NCI-H1694 treated with DMSO at 0.1 percent for 48 hours (cell line): Measurements from ENCODE around the gene TARS1.

Experiments
- DNase-seq: peaks from one replicate; lab custom pipeline; 2025; lab: John Stamatoyannopoulos, UW

TARS1 gene

GRCh38 chr5:33440482-33441240, at the start of gene TARS1:
Gene TARS1, plus strand, starts transcription at chr5:33440965. Its CDS starts 122 bp downstream, at chr5:33441087.
- DNase-seq, result peak; percentile 100

GRCh38 chr5:33398501-33398900, 42.3 kb upstream of the TARS1 start:
- DNase-seq, result no peak

GRCh38 chr5:33400675-33401074, 40.1 kb upstream of the TARS1 start:
- DNase-seq, result no peak

GRCh38 chr5:33401482-33402390, 39.0 kb upstream of the TARS1 start:
- DNase-seq, result no peak

GRCh38 chr5:33403187-33403586, 37.6 kb upstream of the TARS1 start:
- no peak for DNase-seq

GRCh38 chr5:33408816-33409215, 31.9 kb upstream of the TARS1 start:
- DNase-seq, result no peak

GRCh38 chr5:33409435-33410170, 31.2 kb upstream of the TARS1 start:
- no peak for DNase-seq

GRCh38 chr5:33410221-33410620, 30.5 kb upstream of the TARS1 start:
- no peak for DNase-seq

GRCh38 chr5:33411498-33411897, 29.3 kb upstream of the TARS1 start:
- DNase-seq, result no peak

- no peak for DNase-seq
Measured at GRCh38 chr5:33415811-33416354, 24.9 kb upstream of the TARS1 start.

- no peak for DNase-seq
Measured at GRCh38 chr5:33417632-33418031, 23.1 kb upstream of the TARS1 start.

- no peak for DNase-seq
Measured at GRCh38 chr5:33420946-33421345, 19.8 kb upstream of the TARS1 start.

GRCh38 chr5:33422191-33422590, 18.6 kb upstream of the TARS1 start:
- no peak for DNase-seq

- peak; percentile 32 for DNase-seq
Measured at GRCh38 chr5:33423018-33423630, 17.6 kb upstream of the TARS1 start.

- DNase-seq, result no peak
Measured at GRCh38 chr5:33425314-33425713, 15.5 kb upstream of the TARS1 start.

- no peak for DNase-seq
Measured at GRCh38 chr5:33430983-33431382, 9.8 kb upstream of the TARS1 start.

GRCh38 chr5:33432656-33433055, 8.1 kb upstream of the TARS1 start:
- DNase-seq, result no peak

GRCh38 chr5:33433303-33434240, 7.2 kb upstream of the TARS1 start:
- DNase-seq, result no peak

- DNase-seq, result peak; percentile 81
Measured at GRCh38 chr5:33435893-33436490, 4.8 kb upstream of the TARS1 start.

GRCh38 chr5:33438996-33439395, 1.8 kb upstream of the TARS1 start:
- no peak for DNase-seq
